Islet of Langerhans (tissue), 1 donor: Measurements from ENCODE around the gene KRTAP19-7.

Experiments
- FAIRE-seq: peaks from one replicate; lab custom pipeline; 2011; peaks lifted over from hg19 to GRCh38; lab: Jason Lieb, UNC

Gene KRTAP19-7, protein sequence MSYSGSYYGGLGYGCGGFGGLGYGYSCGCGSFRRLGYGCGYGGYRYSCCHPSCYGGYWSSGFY

DNA sequence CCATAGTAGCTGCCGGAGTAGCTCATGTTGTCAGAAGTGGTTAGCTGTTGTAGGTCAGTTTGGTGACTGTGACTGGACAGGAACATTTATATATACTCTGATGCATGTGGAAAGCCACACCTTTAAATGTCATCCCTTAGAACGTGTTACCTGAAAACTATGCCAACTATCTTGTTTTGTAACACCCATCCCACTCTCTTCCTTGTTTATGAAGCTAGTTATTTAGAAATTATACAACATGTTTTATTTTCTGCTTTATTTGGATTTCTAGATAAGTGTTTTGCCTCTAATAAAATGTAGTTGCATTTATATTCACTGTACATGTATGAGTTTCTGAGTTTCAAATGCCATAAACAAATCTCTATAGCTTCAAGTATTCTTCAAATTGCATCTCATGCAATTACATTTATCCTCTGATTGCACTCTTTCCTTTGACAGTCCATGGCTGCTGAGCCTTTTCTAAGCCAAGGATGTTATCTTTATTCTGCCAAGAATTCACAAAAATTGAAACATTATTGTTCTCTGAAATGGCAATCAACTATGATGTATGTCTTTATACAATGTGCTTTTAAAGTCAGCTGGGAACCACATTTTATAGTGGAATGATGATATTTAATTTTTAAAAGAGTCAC, at the start of gene KRTAP19-7:
TSS of gene KRTAP19-7 (minus strand) at position 51 of the 632 bp plus-strand sequence. CDS start at position 26, 25 bp downstream.
- FAIRE-seq, result no peak

DNA sequence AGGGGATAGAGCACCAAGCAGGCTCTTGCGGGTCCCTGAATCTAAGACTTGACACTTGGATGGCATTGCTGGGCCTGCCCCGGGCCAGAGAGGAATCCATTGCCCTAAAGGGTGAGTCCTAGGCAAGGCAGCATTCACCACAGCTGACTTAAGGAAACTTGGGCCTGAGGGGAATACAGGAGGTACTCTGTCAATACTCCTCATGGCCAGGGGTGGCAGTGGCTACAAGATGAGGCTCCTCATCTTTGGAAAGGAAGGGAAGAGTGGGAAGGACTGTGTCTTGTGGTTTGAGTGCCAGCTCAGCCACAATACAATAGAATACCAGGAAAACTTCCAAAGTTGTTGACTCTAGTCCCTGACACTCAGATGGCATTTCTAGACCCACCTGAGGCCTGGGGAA, 44.9 kb upstream of the KRTAP19-7 start:
- no peak for FAIRE-seq

GRCh38 chr21:30600787-30601186, 39.7 kb upstream of the KRTAP19-7 start, which contains the start of gene KRTAP22-1:
Gene KRTAP22-1 (plus strand): TSS chr21:30601087.
- FAIRE-seq, result no peak

DNA sequence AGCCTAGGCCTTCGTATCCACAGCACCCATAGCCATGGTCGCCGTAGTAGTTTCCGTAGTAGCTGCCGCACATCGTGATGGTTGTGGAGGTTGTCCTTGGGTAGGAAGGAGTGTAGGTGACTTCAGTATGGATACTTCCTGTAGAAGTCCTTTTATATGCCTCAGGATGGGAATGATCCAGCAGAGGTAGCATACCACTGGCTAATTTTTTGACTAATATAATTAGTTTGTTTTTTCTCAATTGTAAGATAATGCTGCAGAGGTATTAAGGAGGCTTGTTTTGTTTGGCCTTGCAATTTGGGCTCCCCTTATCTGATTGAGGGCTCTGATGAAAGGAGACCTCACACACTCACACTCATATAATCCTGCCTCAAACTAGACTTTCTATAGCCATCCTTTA, 37.7 kb upstream of the KRTAP19-7 start, which contains the start of gene KRTAP6-2:
TSS of gene KRTAP6-2 (minus strand) at position 101 of the 400 bp plus-strand sequence. CDS start at position 73, 28 bp downstream.
- no peak for FAIRE-seq

- FAIRE-seq, result no peak
These were observed 31.0 kb upstream of the KRTAP19-7 start, which contains the start of gene KRTAP6-3 for GRCh38 chr21:30592140-30592539. Gene KRTAP6-3 (plus strand): TSS chr21:30592440. CDS start chr21:30592446, 6 bp downstream.

GRCh38 chr21:30590297-30590696, 29.2 kb upstream of the KRTAP19-7 start, which contains the start of gene KRTAP22-2:
Gene KRTAP22-2 (minus strand): TSS chr21:30590397.
- FAIRE-seq, result no peak

DNA sequence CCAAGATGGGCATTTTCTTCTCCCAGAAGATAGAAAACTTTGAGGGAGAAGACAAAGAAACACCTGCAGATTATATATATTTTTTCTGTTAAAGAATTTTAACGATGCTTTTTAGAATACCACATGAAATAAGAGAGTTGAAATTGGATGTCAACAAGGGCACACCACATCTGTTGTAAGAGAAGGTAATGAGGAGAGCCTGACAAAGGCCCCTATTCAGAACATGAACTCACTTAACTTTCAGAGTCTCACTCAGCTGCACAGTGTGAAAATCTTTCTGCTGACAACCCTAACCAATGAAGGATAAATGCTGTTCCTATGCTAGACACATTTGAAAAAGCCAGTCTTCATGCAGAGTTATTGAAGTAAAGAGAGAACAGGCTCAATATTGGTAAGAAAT, 21.8 kb upstream of the KRTAP19-7 start:
- no peak for FAIRE-seq

- FAIRE-seq, result no peak
These were observed 19.0 kb upstream of the KRTAP19-7 start for GRCh38 chr21:30580132-30580531.

- no peak for FAIRE-seq
These were observed 18.2 kb upstream of the KRTAP19-7 start for GRCh38 chr21:30579346-30579745.

GRCh38 chr21:30577766-30578165, 16.7 kb upstream of the KRTAP19-7 start:
- FAIRE-seq, result no peak

- no peak for FAIRE-seq
These were observed 6.5 kb upstream of the KRTAP19-7 start for GRCh38 chr21:30567617-30568016.

- no peak for FAIRE-seq
These were observed 2.5 kb upstream of the KRTAP19-7 start for GRCh38 chr21:30563630-30564029.

DNA sequence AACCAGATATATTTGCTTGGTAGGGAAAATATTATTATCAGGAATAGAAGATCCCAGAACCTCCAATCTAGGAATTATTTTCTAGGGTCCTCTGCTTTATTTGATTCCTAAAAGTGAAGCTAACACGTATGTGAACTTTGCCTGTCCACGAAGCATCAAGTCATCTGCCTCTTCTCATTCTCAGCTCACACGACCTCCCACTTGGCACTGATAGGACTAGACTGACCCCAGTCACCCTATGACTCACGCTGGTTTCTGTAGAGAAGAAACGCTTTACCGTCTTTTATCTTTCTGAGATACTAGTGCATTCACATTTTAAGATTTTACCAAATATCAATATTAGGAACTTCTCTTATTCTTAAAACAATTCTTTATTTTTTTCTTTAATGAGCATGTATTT, 2.0 kb upstream of the KRTAP19-7 start:
- no peak for FAIRE-seq

DNA sequence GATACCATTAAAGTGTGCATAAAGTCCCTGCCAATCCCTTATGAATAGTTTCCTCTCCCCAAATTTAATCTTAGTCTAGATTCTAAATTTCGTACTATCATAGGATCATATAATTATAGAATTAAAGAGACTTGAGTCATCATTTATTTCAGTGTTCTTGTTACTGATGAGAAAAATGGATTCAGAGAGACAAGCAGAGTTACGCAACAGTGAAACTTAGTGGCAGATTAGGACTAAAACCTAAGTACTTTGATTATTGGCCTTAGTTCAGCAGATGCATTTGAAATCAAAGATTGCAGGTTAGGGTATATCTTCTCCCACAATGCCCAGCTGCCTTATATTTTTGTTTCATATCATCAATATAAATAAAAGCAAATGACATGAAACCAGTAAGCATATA, 843 bp upstream of the KRTAP19-7 start:
- FAIRE-seq, result no peak

GRCh38 chr21:30555095-30555494, 6.0 kb downstream of the KRTAP19-7 start:
- FAIRE-seq, result no peak

GRCh38 chr21:30552782-30553181, 8.3 kb downstream of the KRTAP19-7 start:
- FAIRE-seq, result no peak

DNA sequence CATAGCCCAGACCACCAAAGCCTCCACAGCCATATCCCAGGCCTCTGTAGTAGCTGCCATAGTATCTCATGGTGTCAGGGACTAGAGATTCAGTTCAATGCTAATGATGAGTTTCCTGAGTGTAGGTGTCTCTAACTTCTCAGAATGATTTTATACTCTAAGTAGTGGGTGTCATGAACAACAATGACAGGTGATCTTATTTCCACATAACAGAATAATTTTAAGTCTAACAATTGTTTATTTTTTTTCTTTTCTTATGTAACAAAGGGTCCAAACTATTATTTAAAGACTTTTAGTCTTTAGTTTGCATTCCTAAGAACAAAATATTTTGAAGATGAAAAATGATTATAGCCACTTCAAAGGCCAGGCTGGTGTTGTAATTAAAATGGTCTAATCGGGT, 19.4 kb downstream of the KRTAP19-7 start, which contains the start of gene KRTAP19-6:
TSS of gene KRTAP19-6 (minus strand) at position 101 of the 400 bp plus-strand sequence. CDS start at position 70, 31 bp downstream.
- FAIRE-seq, result no peak

DNA sequence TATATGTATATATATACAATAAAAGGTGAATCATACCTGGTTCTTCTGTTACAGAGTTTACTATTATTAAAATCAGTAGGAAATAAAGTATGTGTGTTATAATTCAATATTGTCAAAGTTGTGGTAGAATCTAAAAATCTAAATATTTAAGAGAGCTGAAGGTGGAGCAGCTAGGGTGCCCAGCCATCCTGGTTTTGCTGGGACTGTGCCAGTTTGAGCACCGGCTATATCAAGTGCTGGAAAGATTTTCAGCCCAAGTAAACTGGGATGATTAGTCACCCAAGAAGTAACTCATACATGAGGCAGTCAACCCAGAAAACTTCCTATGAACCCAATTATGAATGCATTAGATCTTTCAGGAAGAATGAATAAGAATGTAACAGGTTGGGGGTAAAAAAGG, 42.2 kb downstream of the KRTAP19-7 start:
- no peak for FAIRE-seq

- no peak for FAIRE-seq
These were observed 45.4 kb downstream of the KRTAP19-7 start for GRCh38 chr21:30515681-30516080.
